Cardiac septum (tissue), 1 donor: Measurements from ENCODE around the gene PRKN. TPM values are rescaled to one million over a fixed set of nuclear protein-coding genes. Genes with fewer than 3 reads are reported as not detected.

Experiments used
- DNase-seq: peaks from one replicate; pipeline ENCODE4 v3.0.0-alpha.2; 2020; ENCODE audit warnings: low spot score
- intact Hi-C: fragments of 100-400 bp; cut with DNase I; formaldehyde crosslinking; loops from one replicate; pipeline ENCODE4 v1.14.0; 2022
- total RNA-seq: library from RNA; stranded (reverse); fragmentation: NEBNext Ultra II Directional; extraction: Animal tissue kit (Norgen Biotek cat#: 25700); gene quantifications from one replicate; pipeline ENCODE4 v1.2.1, GENCODE V29; 2021
- donor health status: DM: no; HTN: no; CAD: no.

The PRKN gene
- total RNA-seq, 1 donor from 2014 or later = 23.2 TPM

DNA sequence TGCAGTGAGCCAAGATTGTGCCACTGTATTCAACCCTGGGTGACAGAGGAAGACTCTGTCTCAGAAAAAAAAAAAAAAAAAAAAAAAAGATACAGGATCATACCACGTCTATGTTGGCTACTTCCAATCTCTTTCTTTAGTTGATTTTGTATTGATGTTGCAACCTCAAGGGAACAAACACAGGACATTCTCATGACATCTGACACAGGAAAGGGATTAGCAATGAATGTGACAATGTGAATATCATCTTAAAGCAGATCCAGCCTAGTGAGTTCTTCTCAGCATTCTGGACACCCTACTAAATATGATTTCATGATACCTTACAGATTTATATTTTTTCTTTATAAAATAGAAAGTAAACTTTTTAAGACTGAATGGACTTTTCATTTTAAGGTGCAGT, 580.3 kb downstream of the PRKN start:
- intact Hi-C loops = no loop called here
- DNase-seq = no peak

GRCh38 chr6:162140251-162140852, 587.2 kb downstream of the PRKN start:
- intact Hi-C loops = no loop called here
- DNase-seq = no peak

DNA sequence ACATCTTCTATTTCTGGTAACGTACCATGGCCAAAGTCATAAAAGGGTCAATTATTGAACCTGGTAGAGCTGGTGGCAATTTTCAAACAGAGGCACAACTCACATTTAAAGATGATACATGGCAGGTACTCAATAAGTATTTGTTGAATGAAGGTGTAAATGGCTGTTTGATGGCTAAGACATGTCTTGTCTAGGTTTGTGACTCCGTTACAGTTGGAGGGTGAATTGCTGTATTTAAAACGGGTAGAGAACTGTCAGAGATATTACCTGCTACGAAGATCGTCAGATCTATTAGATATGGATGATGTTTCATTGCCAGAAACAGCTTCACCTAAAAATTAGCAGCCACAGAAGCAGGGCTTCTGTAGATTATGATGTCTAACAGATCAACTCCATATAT, 601.9 kb downstream of the PRKN start:
- intact Hi-C loops = no loop called here
- DNase-seq = no peak

DNA sequence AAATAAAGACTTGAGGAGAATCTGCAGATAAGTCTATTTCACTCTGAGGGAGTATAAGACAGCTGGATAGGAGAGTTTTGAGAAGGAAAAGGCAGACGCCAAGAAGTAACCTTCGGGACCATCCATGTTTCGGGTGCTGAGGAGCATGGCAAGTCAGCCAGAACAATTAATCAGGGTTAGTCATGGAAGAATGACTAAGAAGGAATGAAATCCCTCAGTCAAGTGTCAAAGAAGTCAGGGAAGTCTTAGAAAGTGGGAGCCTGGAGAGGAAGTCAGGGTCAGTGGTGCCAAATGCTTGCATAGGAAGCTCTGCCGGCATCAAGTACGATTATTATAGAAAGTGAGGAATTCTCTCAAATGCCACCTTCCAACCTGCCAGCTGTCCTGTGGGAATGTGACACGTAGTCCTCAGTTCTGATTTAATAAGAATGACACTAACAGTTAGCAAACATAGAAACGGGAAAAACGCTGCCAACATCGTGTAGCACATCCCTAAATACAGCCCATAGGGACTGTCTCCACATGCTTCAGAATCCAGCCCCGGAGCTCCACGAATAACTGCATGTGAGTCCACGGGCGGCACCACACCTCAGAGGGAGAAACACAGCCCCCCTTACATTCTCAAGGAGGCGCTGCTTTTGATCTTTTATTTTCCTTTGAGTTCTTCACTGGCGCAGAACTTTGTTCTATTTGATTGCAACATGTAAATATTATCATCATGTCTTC, 602.7 kb downstream of the PRKN start:
- intact Hi-C loops = no loop called here
- DNase-seq = no peak

DNA sequence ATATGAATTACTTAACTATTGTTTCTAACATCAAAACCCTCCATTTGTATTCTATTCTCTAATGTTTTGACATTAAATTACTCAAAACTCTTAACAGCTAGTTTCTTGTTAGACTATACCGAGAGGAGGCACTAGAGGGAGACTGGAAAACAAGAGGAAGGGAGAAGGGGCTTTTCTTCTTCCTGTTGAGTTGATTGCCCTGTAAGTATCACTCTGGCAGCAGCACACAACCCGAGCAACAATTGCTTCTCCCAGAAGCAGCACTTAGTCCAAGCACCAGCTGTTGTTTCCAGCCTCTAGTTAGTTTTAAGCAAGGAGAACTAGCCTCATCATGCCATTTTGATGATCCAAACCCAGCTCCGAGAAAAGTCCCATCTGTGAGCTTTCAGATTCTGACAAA, 603.8 kb downstream of the PRKN start:
- intact Hi-C loops = no loop called here
- DNase-seq = no peak

DNA sequence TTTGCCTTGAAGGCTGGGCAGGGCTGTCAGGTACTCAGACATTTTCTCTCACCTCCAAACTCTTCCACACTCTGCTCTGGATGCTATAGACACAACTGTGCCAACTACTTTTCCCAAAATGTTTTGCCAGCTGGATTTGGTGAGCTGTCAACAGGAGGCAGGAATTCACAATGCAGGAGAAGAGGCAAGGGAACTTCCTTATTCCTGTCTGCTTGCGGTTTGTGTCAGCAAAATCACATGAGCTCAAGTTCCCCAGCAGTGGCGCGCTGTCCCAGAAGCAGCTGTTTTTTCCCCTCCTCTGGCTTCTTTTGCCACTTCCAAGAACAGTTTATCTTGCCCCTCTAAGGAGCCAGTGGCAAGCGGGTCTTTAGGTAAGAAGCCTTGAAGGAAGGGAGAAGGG, 608.2 kb downstream of the PRKN start:
- DNase-seq = no peak
- intact Hi-C loops = no loop called here

GRCh38 chr6:162118706-162119105, 608.9 kb downstream of the PRKN start:
- DNase-seq = no peak
- intact Hi-C loops = no loop called here

DNA sequence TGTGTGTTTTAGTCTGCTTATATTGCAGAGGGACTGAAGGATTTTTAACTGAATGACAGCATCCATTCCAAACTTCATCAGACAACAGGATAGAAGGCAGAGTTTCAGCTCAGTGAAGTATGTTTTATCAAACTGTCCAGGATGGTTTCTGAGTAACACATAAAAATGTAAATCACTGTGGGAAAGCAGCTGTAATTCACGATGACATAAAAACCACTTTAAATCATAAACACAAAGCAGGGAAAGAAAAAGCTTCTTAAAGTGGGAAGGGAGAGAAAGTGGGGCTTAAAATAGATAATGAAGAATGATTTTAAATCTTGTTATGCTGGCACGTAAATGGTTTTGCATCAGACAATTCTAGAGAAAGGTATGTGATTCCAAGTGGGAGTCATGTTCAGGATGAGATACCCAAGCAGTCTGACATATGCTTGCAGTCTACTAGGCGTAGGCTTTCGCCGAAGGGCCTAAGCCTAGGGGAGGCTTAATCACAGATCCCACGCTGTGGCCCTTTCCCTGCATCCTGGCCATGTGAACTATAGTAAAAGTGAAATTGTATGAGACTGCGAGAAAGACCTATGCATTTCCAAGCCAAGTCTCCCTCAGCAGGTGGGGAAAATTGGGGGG, 610.6 kb downstream of the PRKN start:
- DNase-seq = no peak
- intact Hi-C loops = no loop called here

- no peak for DNase-seq
- intact Hi-C loops = no loop called here
Observed at GRCh38 chr6:162109480-162110050, 618.0 kb downstream of the PRKN start.

- intact Hi-C loops = no loop called here
- no peak for DNase-seq
Observed at GRCh38 chr6:162108041-162108440, 619.5 kb downstream of the PRKN start.

GRCh38 chr6:162100096-162100495, 627.5 kb downstream of the PRKN start:
- no peak for DNase-seq
- intact Hi-C loops = no loop called here

DNA sequence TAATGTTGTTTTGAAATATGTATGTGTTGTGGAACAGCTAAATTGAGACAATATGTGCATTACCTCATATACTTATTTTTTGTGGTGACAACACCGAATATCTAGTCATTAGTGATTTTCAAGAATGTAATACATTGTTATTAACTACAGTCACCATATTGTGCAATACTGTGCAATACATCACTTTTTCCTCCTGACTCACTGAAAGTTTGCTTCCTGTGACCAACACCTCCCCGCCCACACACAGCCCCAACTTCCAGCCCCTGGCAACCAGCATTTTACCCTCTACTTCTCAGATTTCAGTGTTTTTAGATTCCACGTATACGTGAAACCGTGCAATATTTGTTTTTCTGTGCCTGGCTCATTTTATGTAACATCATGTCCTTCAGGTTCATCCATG, 627.9 kb downstream of the PRKN start:
- no peak for DNase-seq
- intact Hi-C loops = no loop called here

DNA sequence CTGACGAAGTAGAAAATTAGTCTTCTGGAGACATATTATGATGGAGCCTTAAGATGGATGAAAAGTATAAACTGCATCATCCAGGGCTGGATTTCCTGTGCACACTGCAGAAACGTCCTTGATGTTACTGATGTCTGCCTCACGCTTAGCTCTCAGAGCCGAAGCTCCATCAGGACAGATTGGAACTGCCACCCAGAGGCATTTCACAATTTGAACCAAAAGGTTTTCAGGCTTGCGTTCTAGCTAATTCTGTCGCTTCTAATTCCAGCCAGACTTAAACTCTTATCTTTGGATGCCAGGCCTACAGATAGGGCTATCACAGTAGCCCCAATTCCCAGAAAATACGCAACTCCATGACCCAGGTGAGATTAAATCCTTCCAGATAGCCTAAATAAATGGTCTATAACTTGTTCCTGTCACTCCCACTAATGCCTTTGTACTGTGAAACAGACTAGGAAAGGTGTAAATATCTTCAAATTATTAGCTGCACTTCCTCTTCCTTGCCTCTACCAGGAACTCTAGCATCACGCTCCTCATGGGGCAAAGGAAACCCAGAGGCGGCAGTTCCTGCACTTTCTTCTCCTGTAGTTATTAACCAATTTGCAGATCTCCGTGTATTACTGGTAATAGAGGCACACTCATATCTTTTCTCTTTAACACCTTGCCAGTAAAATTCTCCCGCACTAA, 634.6 kb downstream of the PRKN start:
- DNase-seq = no peak
- intact Hi-C loops = no loop called here

DNA sequence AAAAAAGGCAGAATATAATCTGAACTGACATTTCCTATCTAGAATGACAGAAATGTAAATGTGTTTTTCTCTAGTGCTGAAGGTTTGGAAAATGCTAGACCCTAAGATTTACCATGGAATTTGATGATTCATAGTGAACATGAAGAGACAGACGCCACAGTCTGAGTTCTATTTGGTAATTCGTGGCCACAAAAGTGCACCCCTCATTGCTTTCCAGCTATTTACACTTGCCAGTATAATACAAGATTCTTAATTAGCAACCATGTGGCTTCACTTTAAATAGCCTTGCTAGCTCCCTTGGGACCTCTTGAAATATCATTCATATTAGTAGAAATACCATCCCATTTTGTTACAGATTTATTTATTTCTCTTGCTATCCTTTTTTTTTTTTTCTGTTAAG, 636.8 kb downstream of the PRKN start:
- intact Hi-C loops = no loop called here
- no peak for DNase-seq

GRCh38 chr6:162088091-162088490, 639.5 kb downstream of the PRKN start:
- intact Hi-C loops = no loop called here
- no peak for DNase-seq

GRCh38 chr6:162085561-162085960, 642.0 kb downstream of the PRKN start:
- DNase-seq = no peak
- intact Hi-C loops = no loop called here

- DNase-seq = no peak
- intact Hi-C loops = no loop called here
Observed at GRCh38 chr6:162082520-162082919, 645.0 kb downstream of the PRKN start.

- DNase-seq = no peak
- intact Hi-C loops = no loop called here
Observed at GRCh38 chr6:162078667-162079066, 648.9 kb downstream of the PRKN start.

DNA sequence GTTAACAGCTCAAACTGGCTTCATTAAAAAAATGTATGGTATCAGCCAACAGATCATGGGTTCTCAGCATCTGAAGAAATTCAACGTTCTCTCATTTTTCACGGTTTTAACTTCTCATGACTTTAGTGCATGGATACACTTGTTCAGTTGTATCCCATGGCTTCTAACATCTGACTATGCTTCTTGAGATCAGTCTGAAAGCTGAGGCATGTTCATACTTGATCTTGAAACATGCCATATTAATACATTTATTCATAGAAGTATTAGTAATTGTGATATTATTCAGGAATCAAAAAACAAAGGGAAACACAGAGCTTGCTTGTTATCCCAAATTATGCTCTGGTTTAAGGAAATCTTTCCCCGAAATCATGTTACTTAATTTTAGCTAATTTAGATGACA, 649.4 kb downstream of the PRKN start:
- no peak for DNase-seq
- intact Hi-C loops = no loop called here

- DNase-seq = no peak
- intact Hi-C loops = no loop called here
Observed at GRCh38 chr6:162076816-162077215, 650.8 kb downstream of the PRKN start.
